Transverse colon (tissue), 4 donors: ENCODE measurements around the gene FAM219A. TPM values are rescaled to one million over a fixed set of nuclear protein-coding genes. Genes with fewer than 3 reads are reported as not detected.
"Not testable (repeated sequence)": the region's sequence is repeated elsewhere in the genome, so short reads cannot be mapped to it uniquely, and the experiment has no call there.

Experiments used
- DNase-seq: peaks from one replicate; pipeline ENCODE4 v3.0.0-alpha.2; 2019
- H3K27ac ChIP-seq, 4 donors: fragments of 200-600 bp; sonication (generic); 2 replicates each; pipeline ENCODE4 v1.5.1; 2016 to 2018; ENCODE audit warnings: inconsistent platforms in 4 of 4
- H3K27me3 ChIP-seq: fragments of 200-600 bp; sonication (generic); 2 replicates; pipeline ENCODE4 v1.5.1; 2017; ENCODE audit warnings: inconsistent platforms
- H3K36me3 ChIP-seq, 4 donors: fragments of 200-600 bp; sonication (generic); 2 replicates each; pipeline ENCODE4 v1.5.1; 2017 to 2019; ENCODE audit warnings: inconsistent platforms in 4 of 4
- H3K4me1 ChIP-seq, 4 donors: fragments of 200-600 bp; sonication (generic); 2 replicates each; pipeline ENCODE4 v1.5.1; 2017 to 2020; ENCODE audit warnings: inconsistent platforms in 4 of 4
- H3K4me3 ChIP-seq, 4 donors: fragments of 200-600 bp; sonication (generic); 1 replicate in 1 of 4; 2 replicates in 3 of 4; pipeline versions ENCODE4 v1.5.1 to v1.6.1; 2017 to 2019; ENCODE audit warnings: inconsistent platforms in 4 of 4
- H3K9me3 ChIP-seq, 2 donors: fragments of 200-600 bp; sonication (generic); 2 replicates each; pipeline ENCODE4 v1.5.1; 2017 to 2019; ENCODE audit warnings: inconsistent platforms in 2 of 2
- CTCF ChIP-seq, 5 experiments: fragments of 200-600 bp in 3 of 5; fragments of 450-650 bp in 2 of 5; sonication (generic) in 3 of 5; IDR thresholded peaks; 1 replicate in 2 of 5; 2 replicates in 3 of 5; pipeline ENCODE4 v1.5.1; 2016 to 2017; ENCODE audit warnings: antibody characterized with exemption in 5 of 5, inconsistent platforms in 3 of 5, mild to moderate bottlenecking in 2 of 5, moderate library complexity in 1 of 5
- EP300 ChIP-seq: sonication (generic); formaldehyde crosslinking; IDR thresholded peaks from one replicate; pipeline ENCODE4 v1.6.1; 2017; ENCODE audit warnings: antibody characterized with exemption, low read depth
- POLR2A ChIP-seq: fragments of 450-650 bp; IDR thresholded peaks from one replicate; pipeline ENCODE4 v1.6.1; 2016; ENCODE audit warnings: antibody characterized with exemption, mild to moderate bottlenecking, moderate library complexity
- POLR2AphosphoS5 ChIP-seq, 3 donors: sonication (generic); formaldehyde crosslinking; IDR thresholded peaks; one replicate each; pipeline ENCODE4 v1.6.1; 2016; ENCODE audit warnings: antibody characterized with exemption in 3 of 3
- WGBS, 2 donors: methylation state at CpG; one replicate each; pipeline ENCODE4 v1.1.5; 2018; ENCODE audit warnings: low coverage in 1 of 2; 5-methylcytosine and 5-hydroxymethylcytosine counted together
- in situ Hi-C, 4 donors: fragments of 200-750 bp; cut with MboI; loops; one replicate each; pipeline versions ENCODE4 v1.15.0 to v1.15.1; 2017; ENCODE audit warnings: low sequenced_read_pairs in 3 of 4, low pct_ligation_motif_present in 1 of 4, low pct_unique_long_range_greater_than_20kb in 1 of 4
- intact Hi-C: fragments of 100-400 bp; cut with DNase I; formaldehyde crosslinking; loops from one replicate; pipeline ENCODE4 v1.15.1; 2023; ENCODE audit warnings: low total_unique reads
- total RNA-seq, 4 donors: library from RNA; depleted of rRNA; stranded (reverse); fragments of >200 nt; gene quantifications; one replicate each; pipeline ENCODE4 v1.1.0, GENCODE V29; 2016

FAM219A gene
- total RNA-seq, 4 donors from 2014 or later, result 3.7 to 15.3 (median 8.0) TPM

GRCh38 chr9:34443533-34443932, 14.8 kb downstream of the FAM219A start:
- TF ChIP-seq POLR2A (no peak), EP300 (no peak), CTCF (IDR thresholded peaks at IDR 0.05) (no peak), POLR2AphosphoS5 (IDR thresholded peaks at IDR 0.05) (no peak)
- Histone ChIP-seq H3K4me1 (peaks cover 0 to 7% (median 2%) of the 10 kb centered on the region in 4 donors), H3K27ac (no peak overlapping the region), H3K36me3 (no peaks in the 10 kb centered on the region), H3K9me3 (no peaks in the 10 kb centered on the region), H3K27me3 (no peaks in the 10 kb centered on the region), H3K4me3 (no peak overlapping the region)
- no peak for DNase-seq
- in situ Hi-C loops (no loop called here), intact Hi-C loops (no loop called here)
- WGBS, 2 donors, result 40 to 50% methylated on average over 2 of the region's 2 CpGs

- H3K9me3 ChIP-seq, result no peaks in the 10 kb centered on the region
- no peaks in the 10 kb centered on the region for H3K27me3 ChIP-seq
- TF ChIP-seq CTCF (IDR thresholded peaks at IDR 0.05) (no peak), EP300 (no peak), POLR2A (no peak), POLR2AphosphoS5 (IDR thresholded peaks at IDR 0.05) (no peak)
- H3K27ac ChIP-seq, result no peak overlapping the region
- intact Hi-C loops, result no loop called here
- in situ Hi-C loops, result no loop called here
- H3K36me3 ChIP-seq, result no peaks in the 10 kb centered on the region
- no peak for DNase-seq
- WGBS, 2 donors, result 88 to 96% methylated on average over 1 of the region's 1 CpG
- peaks cover 0 to 7% (median 2%) of the 10 kb centered on the region in 4 donors for H3K4me1 ChIP-seq
- no peak overlapping the region for H3K4me3 ChIP-seq
Observed at GRCh38 chr9:34442770-34443169, 15.6 kb downstream of the FAM219A start.

- Histone ChIP-seq H3K4me1 (peaks cover 0 to 7% (median 2%) of the 10 kb centered on the region in 4 donors), H3K36me3 (no peaks in the 10 kb centered on the region), H3K27me3 (no peaks in the 10 kb centered on the region), H3K9me3 (no peaks in the 10 kb centered on the region), H3K27ac (no peak overlapping the region), H3K4me3 (no peak overlapping the region)
- in situ Hi-C loops, result no loop called here
- DNase-seq, result no peak
- intact Hi-C loops, result no loop called here
- no peak for TF ChIP-seq POLR2AphosphoS5 (IDR thresholded peaks at IDR 0.05)
- TF ChIP-seq EP300, result no peak
- TF ChIP-seq POLR2A, result no peak
Observed at GRCh38 chr9:34440017-34440416, 18.4 kb downstream of the FAM219A start.

GRCh38 chr9:34438465-34438864, 19.9 kb downstream of the FAM219A start:
- DNase-seq, H3K36me3 ChIP-seq, H3K4me1 ChIP-seq, H3K27ac ChIP-seq, H3K4me3 ChIP-seq, H3K9me3 ChIP-seq, H3K27me3 ChIP-seq, intact Hi-C loops: not testable (repeated sequence)
- 91% methylated on average over 4 of the region's 4 CpGs; no CpG with 5 or more reads in 1 of the 2 donors for WGBS, 2 donors
- in situ Hi-C loops, result loop anchor here in 1 of 4 donors (5.0 kb wide), 1 partner anchor 64 kb away; no protein-coding TSS in a partner anchor

- in situ Hi-C loops, result loop anchor here in 1 of 4 donors (5.0 kb wide), 1 partner anchor 64 kb away; no protein-coding TSS in a partner anchor
- H3K27me3 ChIP-seq, H3K27ac ChIP-seq, intact Hi-C loops, H3K4me3 ChIP-seq, H3K9me3 ChIP-seq, DNase-seq, H3K36me3 ChIP-seq, H3K4me1 ChIP-seq: not testable (repeated sequence)
- WGBS, 2 donors, result 96% methylated on average over 28 of the region's 28 CpGs; no CpG with 5 or more reads in 1 of the 2 donors
Observed at GRCh38 chr9:34437926-34438307, 20.5 kb downstream of the FAM219A start.
